ENCODE results near the gene ZNF626. TPM values are rescaled to one million over a fixed set of nuclear protein-coding genes. Genes with fewer than 3 reads are reported as not detected.
"Not testable (repeated sequence)": the region's sequence is repeated elsewhere in the genome, so short reads cannot be mapped to it uniquely, and the experiment has no call there.

ZNF626 gene
- total RNA-seq, result 1 to 10 TPM; 7.6 to 8.7 TPM
- long read RNA-seq, partial matches to known transcripts, result 0 of 4 reads
- long read RNA-seq, other reads (novel, unspliced or antisense), result 2 of 4 reads

GRCh38 chr19:20661150-20661819 lies at the start of gene ZNF626:
Gene ZNF626, minus strand, starts transcription at chr19:20661571. Its CDS starts 125 bp downstream, at chr19:20661446.
- intact Hi-C loops (cut with DNase I), result loop anchor here in 1 of 2 donors (10.0 kb wide), 1 partner anchor 484 kb away; the partner anchor contains the start of gene ZNF431
- DNase-seq (peak; percentile 99), ATAC-seq (peak; percentile 98 to 99)

DNA sequence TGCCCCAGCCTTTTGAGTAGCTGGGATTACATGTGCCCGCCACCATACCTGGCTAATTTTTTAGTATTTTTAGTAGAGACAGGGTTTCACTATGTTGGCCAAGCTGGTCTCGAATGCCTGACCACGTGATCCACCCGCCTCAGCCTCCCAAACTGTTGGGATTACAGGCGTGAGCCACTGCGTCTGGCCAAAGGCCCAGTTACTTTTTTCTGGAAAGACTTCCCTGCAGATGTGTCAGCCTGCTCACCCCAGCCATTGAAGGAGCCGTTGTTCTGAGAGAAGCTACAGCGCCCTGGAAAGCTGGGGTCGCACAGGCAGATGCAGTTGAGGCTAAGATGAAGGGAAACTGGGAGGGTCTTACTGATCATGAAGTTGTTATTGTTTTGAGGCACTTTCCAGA lies 7.9 kb upstream of the ZNF626 start:
- DNase-seq (no peak), ATAC-seq (no peak)
- intact Hi-C loops (cut with DNase I), result loop anchor here in 1 of 2 donors (10.0 kb wide), 1 partner anchor 476 kb away; the partner anchor contains the start of gene ZNF431

- ATAC-seq, result no peak
- no peak for DNase-seq
- intact Hi-C loops (cut with DNase I), result loop anchor here in 1 of 2 donors (10.0 kb wide), 1 partner anchor 478 kb away; the partner anchor contains the start of gene ZNF431
These were observed 5.9 kb upstream of the ZNF626 start for GRCh38 chr19:20667281-20667680.

DNA sequence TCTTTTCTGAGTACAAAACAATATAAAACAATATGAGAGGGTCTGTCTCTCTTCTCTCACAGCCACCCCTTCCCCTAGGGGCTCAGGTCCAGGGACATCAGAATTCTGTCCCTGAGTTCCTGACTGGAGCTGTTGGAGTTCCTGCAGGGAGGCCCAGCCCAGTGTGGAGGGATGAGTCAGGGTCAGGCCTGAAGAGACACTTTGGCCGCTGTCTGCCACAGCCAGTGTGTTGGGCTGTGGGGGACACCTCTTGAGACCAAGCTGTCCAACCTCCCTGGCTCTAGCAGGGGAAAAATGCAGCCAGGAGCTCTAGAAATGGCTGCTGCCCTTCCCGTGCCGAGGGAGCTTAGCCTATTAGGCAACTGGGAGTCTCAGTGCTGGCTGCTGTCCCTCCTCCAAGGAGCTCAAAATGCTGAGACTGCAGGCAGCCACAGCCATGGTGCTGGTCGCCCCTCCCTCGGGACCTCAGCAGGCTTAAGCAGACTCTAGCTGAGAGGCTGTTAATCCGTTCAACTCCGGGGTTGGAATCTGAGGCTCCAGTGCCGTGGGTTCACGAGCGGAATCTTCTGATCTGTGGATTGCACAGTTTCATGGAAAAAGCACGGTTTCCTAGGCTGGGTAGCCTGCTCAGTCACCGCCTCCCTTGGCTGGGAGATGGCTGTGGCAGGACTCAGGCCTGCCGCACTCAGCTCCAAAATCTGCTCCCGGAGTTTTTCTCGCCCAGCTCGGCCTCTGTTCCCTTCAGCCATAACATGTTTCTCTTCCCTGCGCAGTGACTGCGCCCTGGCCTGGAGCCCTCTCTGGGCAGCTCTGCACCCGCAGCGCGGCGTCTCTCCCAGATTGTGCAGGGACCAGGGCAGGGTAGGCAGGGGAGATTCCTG lies 3.8 kb upstream of the ZNF626 start:
- intact Hi-C loops (cut with DNase I), result loop anchor here in 1 of 2 donors (10.0 kb wide), 1 partner anchor 480 kb away; the partner anchor contains the start of gene ZNF431
- DNase-seq (peak; percentile 54), ATAC-seq (peak; percentile 35 to 38)

- DNase-seq, ATAC-seq: not testable (repeated sequence)
- intact Hi-C loops (cut with DNase I), result loop anchor here in 1 of 2 donors (10.0 kb wide), 1 partner anchor 480 kb away; the partner anchor contains the start of gene ZNF431
These were observed 3.1 kb upstream of the ZNF626 start for GRCh38 chr19:20664475-20664874.

GRCh38 chr19:20662421-20663105 lies 1.2 kb upstream of the ZNF626 start:
- intact Hi-C loops (cut with DNase I), result loop anchor here in 1 of 2 donors (10.0 kb wide), 1 partner anchor 482 kb away; the partner anchor contains the start of gene ZNF431
- no peak for DNase-seq
- no peak for ATAC-seq

GRCh38 chr19:20660473-20661140 lies 764 bp downstream of the ZNF626 start:
- peak in 1 of 2 donors; percentile 6 for ATAC-seq
- intact Hi-C loops (cut with DNase I), result loop anchor here in 1 of 2 donors (10.0 kb wide), 1 partner anchor 484 kb away; the partner anchor contains the start of gene ZNF431
- DNase-seq, result no peak

GRCh38 chr19:20640545-20640944 lies 20.8 kb downstream of the ZNF626 start:
- ATAC-seq (no peak), DNase-seq (no peak)
- intact Hi-C loops (cut with DNase I), result no loop called here

DNA sequence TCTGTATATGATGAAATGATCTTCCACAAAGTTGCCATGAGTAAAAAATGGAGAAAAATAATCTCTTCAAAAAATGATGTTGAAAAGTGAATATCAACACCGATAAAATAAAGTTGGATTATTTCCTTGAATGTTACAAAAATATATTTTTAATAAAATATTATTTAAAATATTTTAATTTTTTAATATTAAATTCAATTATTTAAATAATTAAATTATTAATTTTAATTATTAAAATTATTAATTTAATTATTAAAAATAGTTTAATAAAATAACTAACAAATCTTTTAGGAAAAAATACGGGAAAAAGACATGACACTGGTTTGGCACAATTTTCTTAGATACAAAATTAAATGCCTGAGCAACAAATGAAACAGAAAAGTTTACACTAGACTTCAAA lies 21.3 kb downstream of the ZNF626 start:
- DNase-seq (no peak), ATAC-seq (no peak)
- intact Hi-C loops (cut with DNase I), result no loop called here

GRCh38 chr19:20624560-20624959 lies 36.8 kb downstream of the ZNF626 start:
- intact Hi-C loops (cut with DNase I); DNase-seq; ATAC-seq: not testable (repeated sequence)

DNA sequence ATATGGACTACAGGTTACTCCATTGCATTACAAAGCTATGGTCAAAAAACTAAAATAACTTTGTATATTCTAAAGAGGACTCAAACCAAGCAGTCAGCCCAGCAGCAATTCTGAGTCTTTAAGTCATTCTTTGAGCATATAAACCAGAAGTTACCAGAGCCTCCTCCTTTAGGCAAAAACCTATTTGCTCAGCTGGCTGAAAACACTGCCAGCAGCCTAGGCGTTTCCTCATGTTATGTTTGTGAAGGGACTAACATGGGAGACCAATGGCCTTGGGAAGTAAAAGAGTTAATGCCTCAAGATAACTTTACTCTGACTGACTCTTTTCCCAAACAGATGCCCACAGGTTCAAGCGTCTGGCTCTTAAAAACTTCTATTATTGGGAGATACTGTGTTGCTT lies 45.3 kb downstream of the ZNF626 start:
- intact Hi-C loops (cut with DNase I), result no loop called here
- no peak for ATAC-seq
- no peak for DNase-seq

DNA sequence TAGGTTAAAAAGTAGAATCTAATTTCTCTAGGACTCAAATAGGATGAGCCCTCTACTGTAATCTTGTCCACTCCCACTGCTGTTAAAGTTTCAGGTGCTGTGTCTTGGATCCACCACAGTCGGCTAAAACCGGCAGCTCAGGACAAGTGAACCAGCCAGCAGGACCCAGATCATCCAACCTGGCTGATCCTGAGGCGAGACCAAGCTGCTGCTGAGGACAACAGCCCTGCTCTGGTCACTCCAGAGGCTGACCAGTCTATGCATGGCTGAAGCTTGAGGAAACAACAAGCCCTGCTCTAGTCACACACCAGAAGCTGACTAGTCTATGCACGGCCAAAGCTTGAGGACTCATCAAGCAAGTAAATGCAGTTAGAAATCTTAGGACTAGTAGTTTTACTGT lies 46.4 kb downstream of the ZNF626 start:
- DNase-seq; ATAC-seq; intact Hi-C loops (cut with DNase I): not testable (repeated sequence)

DNA sequence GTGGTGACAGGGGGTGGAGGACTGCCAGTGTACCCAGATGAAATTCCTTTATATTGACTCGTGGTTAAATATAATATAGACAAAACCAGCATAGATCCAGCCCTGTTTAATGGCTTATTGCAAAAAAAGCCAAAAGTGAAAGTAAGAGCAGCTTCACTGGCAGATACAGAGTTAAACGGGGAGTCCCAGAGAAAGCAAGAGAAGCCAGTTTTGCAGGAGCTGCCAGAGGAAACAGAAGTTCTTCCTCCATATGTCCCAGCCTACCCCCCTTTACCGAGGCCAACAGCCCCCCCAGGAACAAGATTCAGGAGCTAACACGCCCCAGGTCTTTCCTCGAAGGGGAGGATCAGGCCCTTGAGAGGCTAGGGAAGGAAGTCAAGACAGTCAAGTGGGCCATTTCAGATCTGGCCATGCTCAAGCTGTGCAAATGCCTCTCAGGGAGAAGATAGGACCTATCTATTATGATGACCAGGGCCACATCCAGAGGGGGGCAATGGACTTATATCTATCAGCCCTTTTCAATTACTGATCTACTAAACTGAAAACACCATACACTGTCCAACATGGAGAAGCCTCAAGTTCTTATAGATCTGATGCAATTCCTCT lies 48.6 kb downstream of the ZNF626 start:
- DNase-seq (no peak), ATAC-seq (no peak)
- intact Hi-C loops (cut with DNase I), result no loop called here

DNA sequence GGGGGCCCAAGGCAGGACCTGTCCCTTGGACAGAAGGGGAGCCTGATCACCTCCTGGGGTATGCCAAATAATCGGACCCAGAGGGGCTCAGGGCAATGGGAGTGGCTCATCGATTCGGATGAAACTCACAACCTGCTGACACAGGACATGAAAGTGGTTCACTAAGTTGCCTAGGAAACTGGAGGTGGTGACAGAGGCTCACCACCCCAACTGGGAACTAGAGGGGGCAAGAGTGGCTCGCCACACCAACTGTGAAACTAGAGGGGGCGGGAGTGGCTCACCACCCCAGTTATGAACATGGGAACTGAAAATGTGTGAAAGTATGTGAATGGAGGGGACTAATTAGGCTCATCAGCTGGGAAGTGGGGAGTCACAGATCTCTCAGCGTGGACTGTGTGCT lies 49.5 kb downstream of the ZNF626 start:
- DNase-seq (no peak), ATAC-seq (no peak)
- intact Hi-C loops (cut with DNase I), result no loop called here

DNA sequence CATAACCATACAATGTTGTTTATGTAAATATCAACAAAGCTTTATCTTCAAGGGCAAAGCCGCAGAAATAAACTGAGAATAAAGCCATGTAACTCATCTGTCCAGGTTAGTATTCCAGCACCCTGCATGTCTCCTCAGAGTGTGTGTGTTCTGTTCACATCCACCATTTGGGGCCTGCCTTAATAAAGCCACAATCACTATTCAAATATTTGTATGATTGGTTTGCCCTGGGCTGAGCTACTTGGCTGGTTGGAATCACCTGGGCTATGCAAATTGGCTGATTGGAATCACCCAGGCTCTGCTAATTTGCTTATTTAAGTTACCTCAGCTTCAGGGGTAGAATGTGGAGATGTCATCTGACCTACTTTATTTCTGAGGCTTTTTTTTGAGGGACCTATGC lies 53.4 kb downstream of the ZNF626 start:
- no peak for ATAC-seq
- intact Hi-C loops (cut with DNase I), result no loop called here

More for the DNA sequence above, 53.4 kb downstream of the ZNF626 start:
- no peak for DNase-seq
